A549 (cell line): ENCODE results near the gene OPN1LW. TPM values are rescaled to one million over a fixed set of nuclear protein-coding genes. Genes with fewer than 3 reads are reported as not detected.

Source experiments
- ATAC-seq, 2 experiments: fragments of 200-7000 bp in 1 of 2; fragments of >200 bp in 1 of 2; cut with Nextera tagmentation in 1 of 2; cut with Tn5 transposase in 1 of 2; 3 replicates each; pipeline versions ENCODE4 v1.8.0 to v1.9.1; 2018 to 2020; ENCODE audit warnings: mild to moderate bottlenecking in 1 of 2, moderate library complexity in 1 of 2
- CTCF ChIA-PET: fragments of 300-600 bp; sonication (Branson Sonifier 250); formaldehyde crosslinking; extraction: SDS; loops from one replicate; lab custom pipeline; 2021; ENCODE audit warnings: antibody characterized with exemption, inconsistent platforms; lab: Yijun Ruan, JAX
- POLR2A ChIA-PET: fragments of 350-600 bp; formaldehyde crosslinking; extraction: SDS; loops from one replicate; lab custom pipeline; 2021; ENCODE audit warnings: antibody characterized with exemption, inconsistent platforms; lab: Yijun Ruan, JAX
- DNase-seq, 2 experiments: peaks; one replicate each; pipeline versions ENCODE4 v3.0.0 to v3.0.0-alpha.2; 2011 to 2016; ENCODE audit warnings: low read depth in 1 of 2, low spot score in 1 of 2
- FAIRE-seq: peaks from 2 replicates; lab custom pipeline; 2011; peaks lifted over from hg19 to GRCh38; lab: Jason Lieb, UNC
- H3K27ac ChIP-seq, 2 experiments: fragments of >200 bp; sonication (Bioruptor Twin); formaldehyde crosslinking; 3 replicates each; pipeline ENCODE4 v1.5.1; 2016 to 2017
- H3K4me1 ChIP-seq: fragments of >200 bp; sonication (Bioruptor Twin); formaldehyde crosslinking; 3 replicates; pipeline ENCODE4 v1.6.1; 2016
- H3K4me2 ChIP-seq: fragments of >200 bp; sonication (Bioruptor Twin); formaldehyde crosslinking; 3 replicates; pipeline ENCODE4 v1.6.1; 2016
- H3K4me3 ChIP-seq: fragments of >200 bp; sonication (Bioruptor Twin); formaldehyde crosslinking; 3 replicates; pipeline ENCODE4 v1.5.1; 2016
- H3K9me3 ChIP-seq: fragments of >200 bp; sonication (Bioruptor Twin); formaldehyde crosslinking; 3 replicates; pipeline ENCODE4 v1.6.1; 2016
- ATOH8 ChIP-seq: fragments of 250-450 bp; sonication (Bioruptor Pico); IDR thresholded peaks from 2 replicates; pipeline ENCODE4 v1.5.0; 2020; ENCODE audit warnings: low read depth, mild to moderate bottlenecking, moderate library complexity
- BHLHE40 ChIP-seq: IDR thresholded peaks from 2 replicates; pipeline ENCODE4 v1.6.1; 2012; ENCODE audit warnings: low read depth, low read length, inconsistent platforms
- CBX8 ChIP-seq: fragments of 200-600 bp; sonication (generic); IDR thresholded peaks from 2 replicates; pipeline ENCODE4 v1.6.1; 2016
- CEBPB ChIP-seq, 2 experiments: fragments of >200 bp in 1 of 2; sonication (Bioruptor Twin) in 1 of 2; formaldehyde crosslinking in 1 of 2; IDR thresholded peaks; 2 replicates each; pipeline ENCODE4 v1.6.1; 2012 to 2016
- EP300 ChIP-seq, 2 experiments: fragments of >200 bp; sonication (Bioruptor Twin); formaldehyde crosslinking; IDR thresholded peaks; 2 replicates in 1 of 2; 3 replicates in 1 of 2; pipeline ENCODE4 v1.6.1; 2016 to 2017
- ESRRA ChIP-seq: fragments of 150-350 bp; IDR thresholded peaks from 2 replicates; pipeline ENCODE4 v1.6.1; 2014; ENCODE audit warnings: mild to moderate bottlenecking, low read length, borderline replicate concordance
- GATA3 ChIP-seq: IDR thresholded peaks from 2 replicates; pipeline ENCODE4 v1.6.1; 2012; ENCODE audit warnings: borderline replicate concordance
- HOXA7 ChIP-seq: fragments of 250-450 bp; sonication (Bioruptor Pico); IDR thresholded peaks from 2 replicates; pipeline ENCODE4 v1.5.0; 2020; ENCODE audit warnings: mild to moderate bottlenecking, moderate library complexity
- HOXB13 ChIP-seq: fragments of 250-450 bp; sonication (Bioruptor Pico); IDR thresholded peaks from 2 replicates; pipeline ENCODE4 v1.5.0; 2020; ENCODE audit warnings: low read depth, mild to moderate bottlenecking, moderate library complexity
- HOXB5 ChIP-seq: fragments of 250-450 bp; sonication (Bioruptor Pico); IDR thresholded peaks from 2 replicates; pipeline ENCODE4 v1.5.0; 2020; ENCODE audit warnings: mild to moderate bottlenecking, moderate library complexity
- JUN ChIP-seq, 2 experiments: fragments of >200 bp; sonication (Bioruptor Twin); formaldehyde crosslinking; IDR thresholded peaks; 2 replicates in 1 of 2; 3 replicates in 1 of 2; pipeline ENCODE4 v1.6.1; 2016 to 2017
- NR3C1 ChIP-seq: fragments of >200 bp; sonication (Bioruptor Twin); formaldehyde crosslinking; IDR thresholded peaks from 3 replicates; pipeline ENCODE4 v1.6.1; 2017
- POLR2A ChIP-seq: IDR thresholded peaks from 2 replicates; pipeline ENCODE4 v1.6.1; 2012; ENCODE audit warnings: mild to moderate bottlenecking, low read length
- RAD21 ChIP-seq, 2 experiments: fragments of >200 bp in 1 of 2; sonication (Bioruptor Twin) in 1 of 2; formaldehyde crosslinking in 1 of 2; IDR thresholded peaks in 1 of 2; conservative IDR thresholded peaks in 1 of 2; 2 replicates in 1 of 2; 3 replicates in 1 of 2; pipeline ENCODE4 v1.6.1; 2012 to 2018; ENCODE audit warnings: inconsistent platforms in 1 of 2
- RARB ChIP-seq: fragments of 250-450 bp; sonication (Bioruptor Pico); IDR thresholded peaks from 2 replicates; pipeline ENCODE4 v1.8.0; 2021; ENCODE audit warnings: mild to moderate bottlenecking, moderate library complexity
- REST ChIP-seq: fragments of 200-600 bp; sonication (generic); IDR thresholded peaks from 2 replicates; pipeline ENCODE4 v1.6.1; 2016; ENCODE audit warnings: antibody characterized with exemption, mild to moderate bottlenecking, moderate library complexity
- SMC3 ChIP-seq: fragments of >200 bp; sonication (Bioruptor Twin); formaldehyde crosslinking; IDR thresholded peaks from 3 replicates; pipeline ENCODE4 v1.6.1; 2018; ENCODE audit warnings: inconsistent platforms
- ZC3H11A ChIP-seq: fragments of 450-650 bp; IDR thresholded peaks from 2 replicates; pipeline ENCODE4 v1.6.1; 2014; ENCODE audit warnings: antibody characterized with exemption, mild to moderate bottlenecking
- WGBS: methylation state at CpG from one replicate; pipeline ENCODE4 v1.1.6; 2017; ENCODE audit errors: missing lambda C conversion rate; 5-methylcytosine and 5-hydroxymethylcytosine counted together
- polyA plus RNA-seq, 4 experiments: library from polyadenylated mRNA; depleted of rRNA in 3 of 4; stranded (reverse); fragments of >200 nt; fragmentation: RNase III in 1 of 4; extraction: RNeasy Plus Mini Kit Qiagen cat#74134 plus additional on column Dnase treatment in 1 of 4; gene quantifications; 2 replicates in 3 of 4; 3 replicates in 1 of 4; pipeline ENCODE4 v1.2.3, GENCODE V29; 2011 to 2017
- TF ChIP-seq, protein P1 (sequence below): IDR thresholded peaks from 2 replicates; pipeline ENCODE4 v1.6.1; 2012
- TF ChIP-seq, protein P2 (sequence below): fragments of >200 bp; sonication (Bioruptor Twin); formaldehyde crosslinking; IDR thresholded peaks from 3 replicates; pipeline ENCODE4 v1.6.1; 2016

OPN1LW gene
- polyA plus RNA-seq, 2 of the 4 experiments (the other 2 are of a cell fraction), result not detected

DNA sequence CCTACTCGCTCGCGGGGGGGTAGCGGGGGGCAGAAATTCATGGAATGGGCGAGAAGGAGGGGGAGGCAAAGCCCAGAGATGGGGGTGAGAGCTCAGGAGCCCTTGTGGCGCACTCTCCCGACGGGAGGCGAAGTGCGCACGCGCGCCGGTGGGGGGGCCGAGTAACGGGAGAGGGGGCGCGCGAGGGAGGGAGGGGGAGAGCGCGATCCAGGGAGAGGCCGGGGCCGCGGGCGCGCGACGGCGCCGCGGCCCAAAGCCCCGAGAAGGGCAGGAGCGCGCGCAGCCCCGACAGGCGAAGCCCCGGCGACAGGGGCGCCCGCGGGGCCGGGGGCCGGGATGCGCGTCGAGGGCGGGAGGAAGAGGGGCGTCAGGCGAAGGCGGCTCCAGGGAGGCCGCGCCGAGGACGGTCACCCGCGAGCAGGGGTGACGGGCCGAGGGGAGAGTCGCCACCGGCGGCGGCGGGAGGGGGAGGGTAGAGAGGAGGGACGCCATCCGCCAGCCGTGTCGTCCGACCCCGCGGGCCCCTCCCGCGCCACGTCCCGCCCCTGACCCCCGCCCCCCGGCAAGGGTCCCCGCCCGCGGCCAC, 46.9 kb upstream of the OPN1LW start:
- ATAC-seq (peak; percentile 69), FAIRE-seq (no peak)
- Histone ChIP-seq H3K9me3 (no peaks in the 10 kb centered on the region), H3K27ac (peak overlapping the region; percentile 98 to 99), H3K4me3 (peak overlapping the region; percentile 99)
- ChIA-PET POLR2A (no interaction called here), CTCF (interaction anchor here (0.9 kb wide), 1 partner anchor 27 kb away, joined by 3 read pairs; no protein-coding TSS in a partner anchor)
- WGBS, result no CpG with 5 or more reads among the region's 80 CpGs
- TF ChIP-seq JUN (IDR thresholded peaks at IDR 0.05) (0 out of 5 replicates have a peak, but pooled peaks of 1 of the 2 experiments have one; percentile 53), ATOH8 (CRISPR knock-in tag) (no peak)
- TF ChIP-seq, all 56 proteins: peak for 1
- DNase-seq, result peak; percentile 69 to 77
- peak overlapping the region; percentile 83 for H3K4me2 ChIP-seq
- H3K4me1 ChIP-seq, result peaks cover 36% of the 10 kb centered on the region

GRCh38 chrX:154097589-154098541, 46.2 kb upstream of the OPN1LW start, which contains the start of gene MECP2:
MECP2 (minus strand) TSS chrX:154097717.
- DNase-seq (peak; percentile 93 to 95), FAIRE-seq (no peak), ATAC-seq (peak; percentile 92)
- TF ChIP-seq JUN (IDR thresholded peaks at IDR 0.05), result 0 out of 5 replicates have a peak, but pooled peaks of 1 of the 2 experiments have one; percentile 6
- no peak for TF ChIP-seq NR3C1
- TF ChIP-seq, protein P1, sequence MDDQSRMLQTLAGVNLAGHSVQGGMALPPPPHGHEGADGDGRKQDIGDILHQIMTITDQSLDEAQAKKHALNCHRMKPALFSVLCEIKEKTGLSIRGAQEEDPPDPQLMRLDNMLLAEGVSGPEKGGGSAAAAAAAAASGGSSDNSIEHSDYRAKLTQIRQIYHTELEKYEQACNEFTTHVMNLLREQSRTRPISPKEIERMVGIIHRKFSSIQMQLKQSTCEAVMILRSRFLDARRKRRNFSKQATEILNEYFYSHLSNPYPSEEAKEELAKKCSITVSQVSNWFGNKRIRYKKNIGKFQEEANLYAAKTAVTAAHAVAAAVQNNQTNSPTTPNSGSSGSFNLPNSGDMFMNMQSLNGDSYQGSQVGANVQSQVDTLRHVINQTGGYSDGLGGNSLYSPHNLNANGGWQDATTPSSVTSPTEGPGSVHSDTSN, result peak; percentile 72
- TF ChIP-seq, protein P2, sequence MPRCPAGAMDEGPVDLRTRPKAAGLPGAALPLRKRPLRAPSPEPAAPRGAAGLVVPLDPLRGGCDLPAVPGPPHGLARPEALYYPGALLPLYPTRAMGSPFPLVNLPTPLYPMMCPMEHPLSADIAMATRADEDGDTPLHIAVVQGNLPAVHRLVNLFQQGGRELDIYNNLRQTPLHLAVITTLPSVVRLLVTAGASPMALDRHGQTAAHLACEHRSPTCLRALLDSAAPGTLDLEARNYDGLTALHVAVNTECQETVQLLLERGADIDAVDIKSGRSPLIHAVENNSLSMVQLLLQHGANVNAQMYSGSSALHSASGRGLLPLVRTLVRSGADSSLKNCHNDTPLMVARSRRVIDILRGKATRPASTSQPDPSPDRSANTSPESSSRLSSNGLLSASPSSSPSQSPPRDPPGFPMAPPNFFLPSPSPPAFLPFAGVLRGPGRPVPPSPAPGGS, result 0 out of 3 replicates have a peak, but pooled peaks have one; percentile 52
- peak; percentile 31 for TF ChIP-seq POLR2A
- H3K27ac ChIP-seq, result peak within 1 kb of the TSS; percentile 98 to 99
- 22% methylated on average over 20 of the region's 75 CpGs for WGBS
- peak within 1 kb of the TSS; percentile 83 for H3K4me2 ChIP-seq
- H3K4me3 ChIP-seq, result peak within 1 kb of the TSS; percentile 99
- CTCF ChIA-PET, result interaction anchor here (0.9 to 1.1 kb wide), 2 partner anchors 14 to 46 kb away, joined by 3 to 4 read pairs; no protein-coding TSS in a partner anchor
- H3K9me3 ChIP-seq, result no peaks in the 10 kb centered on the region
- H3K4me1 ChIP-seq, result peaks cover 28% of the 10 kb centered on the region
- POLR2A ChIA-PET, result no interaction called here

DNA sequence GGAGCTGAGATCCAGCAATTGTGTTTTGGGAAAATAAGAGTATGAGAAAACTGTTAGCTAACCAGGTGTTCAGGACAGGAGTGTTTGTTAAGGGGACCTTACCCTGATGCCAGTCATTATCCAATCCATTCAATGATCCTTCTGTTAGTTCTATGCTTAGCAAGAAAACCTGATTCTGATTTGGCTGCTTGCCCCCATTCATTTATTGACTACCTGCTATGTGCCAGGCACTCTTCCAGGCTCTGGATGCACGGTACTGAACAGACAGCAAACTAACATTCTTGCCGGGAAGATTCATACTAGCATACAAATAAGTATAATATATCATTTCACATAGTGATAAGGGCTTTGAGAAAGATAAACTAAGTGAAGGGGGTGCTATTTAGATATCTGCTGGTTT, 45.5 kb upstream of the OPN1LW start:
- ATAC-seq (no peak), DNase-seq (no peak), FAIRE-seq (no peak)
- 69% methylated on average over 2 of the region's 2 CpGs for WGBS
- no peak overlapping the region; a peak in 3 of 6 replicates for H3K27ac ChIP-seq
- no peak overlapping the region for H3K4me3 ChIP-seq
- H3K4me2 ChIP-seq, result peak overlapping the region; percentile 77
- ChIA-PET CTCF (interaction anchor here (0.9 to 1.1 kb wide), 2 partner anchors 13 to 46 kb away, joined by 3 to 4 read pairs; no protein-coding TSS in a partner anchor), POLR2A (no interaction called here)
- no peaks in the 10 kb centered on the region for H3K9me3 ChIP-seq
- peaks cover 24% of the 10 kb centered on the region for H3K4me1 ChIP-seq
- TF ChIP-seq EP300 (IDR thresholded peaks at IDR 0.05) (no peak), CBX8 (no peak), NR3C1 (no peak), HOXB13 (CRISPR knock-in tag) (no peak), REST (no peak), JUN (IDR thresholded peaks at IDR 0.05) (no peak), SMC3 (no peak), CEBPB (IDR thresholded peaks at IDR 0.05) (no peak), RARB (CRISPR knock-in tag) (no peak), RAD21 (conservative IDR thresholded peaks at IDR 0.05 in 1 of 2, IDR thresholded peaks at IDR 0.05 in 1 of 2) (no peak), BHLHE40 (no peak), HOXA7 (no peak), ESRRA (no peak), ZC3H11A (no peak), GATA3 (no peak), HOXB5 (CRISPR knock-in tag) (no peak)
- TF ChIP-seq, protein P1, result no peak
- TF ChIP-seq, protein P2, result no peak
